ENCODE data around the gene RHBDL1.

Gene RHBDL1

DNA sequence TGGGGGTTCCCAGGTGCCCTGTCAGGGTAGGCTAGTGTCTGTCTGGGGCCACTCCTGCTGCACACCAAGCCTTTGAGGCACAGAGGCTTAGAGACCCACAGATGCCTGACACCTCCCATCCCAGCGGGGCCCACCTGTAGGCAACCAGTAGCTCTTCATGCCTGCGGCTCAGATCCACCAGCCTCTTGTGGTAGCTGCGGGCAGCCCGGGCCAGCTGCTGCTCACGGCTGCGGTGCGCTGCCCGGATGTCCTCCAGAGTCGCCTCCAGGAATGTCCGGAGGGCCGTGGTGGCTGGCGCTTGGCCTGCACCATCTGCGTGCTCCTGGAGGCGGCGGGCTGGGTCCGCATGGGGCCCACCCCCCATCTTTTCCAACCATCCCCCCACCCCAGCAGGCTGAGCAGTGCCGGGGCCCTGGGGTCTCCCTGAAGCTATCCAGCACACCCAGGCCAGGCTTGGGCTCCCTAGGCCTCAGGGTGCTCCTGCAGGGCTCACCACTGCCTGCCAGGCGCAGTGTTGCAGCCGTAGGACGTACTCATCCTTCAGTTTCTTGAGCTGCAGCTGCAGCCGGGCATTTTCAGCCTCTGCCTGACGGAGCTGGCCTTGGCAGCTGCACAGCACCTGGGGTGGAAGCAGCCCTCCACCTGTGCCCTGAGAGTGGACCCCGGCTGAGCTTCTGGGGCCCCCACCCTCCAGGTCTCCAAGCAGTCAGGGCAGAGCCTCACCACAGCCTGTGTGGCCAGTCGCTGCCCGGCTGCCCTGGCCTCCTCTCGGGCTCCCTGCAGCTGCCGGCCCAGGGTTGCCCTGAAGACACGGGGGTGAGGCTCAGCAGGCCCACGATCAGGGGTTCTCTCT is 48.9 kb downstream of the RHBDL1 start:
- no peaks in the 10 kb centered on the region for H3K27me3 ChIP-seq (ENCODE audit: insufficient read depth, low read length)
- H3K4me1 ChIP-seq (ENCODE audit: control insufficient read depth, insufficient read depth, low read length, unreplicated experiment): peaks cover 13% of the 10 kb centered on the region
- no peaks in the 10 kb centered on the region for H3K36me3 ChIP-seq (ENCODE audit: insufficient read depth, low read length)
- no peak overlapping the region for H3K27ac ChIP-seq (ENCODE audit: low read depth, low read length)
- no peak overlapping the region for H2AFZ ChIP-seq (ENCODE audit: low read length, unreplicated experiment)
- H3K4me3 ChIP-seq (ENCODE audit: low read depth, low read length): no peak overlapping the region
- H3K79me2 ChIP-seq (ENCODE audit: control insufficient read depth, insufficient read depth, low read length, unreplicated experiment): no peaks in the 10 kb centered on the region

DNA sequence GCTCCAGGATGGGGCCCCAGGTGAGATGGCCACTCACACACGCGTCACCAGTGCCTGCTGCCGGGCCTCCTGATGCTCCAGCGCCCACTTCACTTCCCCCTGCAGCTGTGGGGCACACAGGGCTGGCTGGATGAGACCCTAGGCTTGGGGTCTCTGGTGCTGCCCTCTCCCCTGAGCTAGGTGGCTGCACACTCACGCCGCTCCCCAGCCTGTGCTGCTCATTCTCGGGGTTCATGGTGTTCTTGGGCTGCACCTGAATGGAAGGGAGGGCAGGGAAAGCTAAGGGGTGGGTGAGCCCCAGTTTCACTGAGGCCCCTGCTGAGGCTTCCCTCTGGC is 49.5 kb downstream of the RHBDL1 start:
- H3K27me3 ChIP-seq (ENCODE audit: insufficient read depth, low read length): no peaks in the 10 kb centered on the region
- H3K27ac ChIP-seq (ENCODE audit: low read depth, low read length): no peak overlapping the region
- H2AFZ ChIP-seq (ENCODE audit: low read length, unreplicated experiment): no peak overlapping the region
- H3K79me2 ChIP-seq (ENCODE audit: control insufficient read depth, insufficient read depth, low read length, unreplicated experiment): no peaks in the 10 kb centered on the region
- no peak overlapping the region for H3K4me3 ChIP-seq (ENCODE audit: low read depth, low read length)
- H3K4me1 ChIP-seq (ENCODE audit: control insufficient read depth, insufficient read depth, low read length, unreplicated experiment): peaks cover 10% of the 10 kb centered on the region
- no peaks in the 10 kb centered on the region for H3K36me3 ChIP-seq (ENCODE audit: insufficient read depth, low read length)

DNA sequence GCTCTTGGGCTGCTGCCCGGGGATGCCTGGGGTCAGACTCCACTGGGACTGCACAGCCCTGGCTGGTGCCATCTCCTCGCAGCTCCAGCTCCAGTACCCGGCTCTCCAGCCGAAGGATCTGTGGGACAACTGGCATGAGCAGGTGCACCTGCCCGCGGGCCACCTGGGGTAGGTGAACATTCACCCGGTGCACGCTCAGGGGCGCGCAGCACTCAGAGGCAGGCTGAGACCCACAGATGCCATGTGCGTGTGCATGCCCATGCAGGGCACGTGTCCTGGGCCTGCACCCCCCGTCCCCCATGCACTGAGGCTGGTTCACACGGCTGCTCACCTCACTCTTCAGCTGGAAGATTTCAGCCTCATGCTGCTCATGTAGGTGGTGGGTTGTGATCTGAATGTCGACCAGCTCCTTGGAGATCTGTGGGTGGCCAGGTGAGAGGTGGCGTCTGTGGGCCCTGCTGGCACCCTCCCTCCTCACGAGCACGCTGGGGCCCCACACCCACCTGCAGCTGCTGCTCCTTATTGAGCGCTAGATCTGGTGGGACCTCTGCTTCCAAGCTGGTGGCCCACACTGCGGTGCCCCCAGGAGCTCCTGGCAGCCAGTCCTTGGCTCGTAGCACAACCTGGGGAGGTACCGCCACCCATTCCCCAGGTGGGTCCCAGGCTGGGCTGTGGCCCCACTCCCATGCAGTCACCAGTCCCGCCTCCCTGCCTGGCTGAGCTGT is 50.2 kb downstream of the RHBDL1 start:
- Histone ChIP-seq H3K36me3 (ENCODE audit: insufficient read depth, low read length) (no peaks in the 10 kb centered on the region), H2AFZ (ENCODE audit: low read length, unreplicated experiment) (no peak overlapping the region), H3K27ac (ENCODE audit: low read depth, low read length) (no peak overlapping the region), H3K79me2 (ENCODE audit: control insufficient read depth, insufficient read depth, low read length, unreplicated experiment) (no peaks in the 10 kb centered on the region), H3K4me3 (ENCODE audit: low read depth, low read length) (no peak overlapping the region), H3K27me3 (ENCODE audit: insufficient read depth, low read length) (no peaks in the 10 kb centered on the region), H3K4me1 (ENCODE audit: control insufficient read depth, insufficient read depth, low read length, unreplicated experiment) (peaks cover 8% of the 10 kb centered on the region)

DNA sequence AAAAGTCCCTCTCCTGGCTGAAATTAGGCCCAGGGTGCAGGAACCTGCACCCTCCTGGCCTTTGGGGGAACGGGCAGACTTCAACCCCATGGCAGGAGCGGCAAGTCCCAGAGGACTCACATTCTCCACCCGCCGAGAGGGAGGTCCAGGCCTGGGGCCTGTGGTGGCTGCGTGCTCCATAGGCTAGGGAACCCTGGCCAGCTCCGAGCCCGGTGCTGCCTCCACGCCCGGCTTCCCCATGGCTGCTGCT is 50.6 kb downstream of the RHBDL1 start:
- Histone ChIP-seq H3K27me3 (ENCODE audit: insufficient read depth, low read length) (no peaks in the 10 kb centered on the region), H3K4me1 (ENCODE audit: control insufficient read depth, insufficient read depth, low read length, unreplicated experiment) (peaks cover 8% of the 10 kb centered on the region), H3K79me2 (ENCODE audit: control insufficient read depth, insufficient read depth, low read length, unreplicated experiment) (no peaks in the 10 kb centered on the region), H2AFZ (ENCODE audit: low read length, unreplicated experiment) (no peak overlapping the region), H3K4me3 (ENCODE audit: low read depth, low read length) (no peak overlapping the region), H3K27ac (ENCODE audit: low read depth, low read length) (no peak overlapping the region), H3K36me3 (ENCODE audit: insufficient read depth, low read length) (no peaks in the 10 kb centered on the region)

DNA sequence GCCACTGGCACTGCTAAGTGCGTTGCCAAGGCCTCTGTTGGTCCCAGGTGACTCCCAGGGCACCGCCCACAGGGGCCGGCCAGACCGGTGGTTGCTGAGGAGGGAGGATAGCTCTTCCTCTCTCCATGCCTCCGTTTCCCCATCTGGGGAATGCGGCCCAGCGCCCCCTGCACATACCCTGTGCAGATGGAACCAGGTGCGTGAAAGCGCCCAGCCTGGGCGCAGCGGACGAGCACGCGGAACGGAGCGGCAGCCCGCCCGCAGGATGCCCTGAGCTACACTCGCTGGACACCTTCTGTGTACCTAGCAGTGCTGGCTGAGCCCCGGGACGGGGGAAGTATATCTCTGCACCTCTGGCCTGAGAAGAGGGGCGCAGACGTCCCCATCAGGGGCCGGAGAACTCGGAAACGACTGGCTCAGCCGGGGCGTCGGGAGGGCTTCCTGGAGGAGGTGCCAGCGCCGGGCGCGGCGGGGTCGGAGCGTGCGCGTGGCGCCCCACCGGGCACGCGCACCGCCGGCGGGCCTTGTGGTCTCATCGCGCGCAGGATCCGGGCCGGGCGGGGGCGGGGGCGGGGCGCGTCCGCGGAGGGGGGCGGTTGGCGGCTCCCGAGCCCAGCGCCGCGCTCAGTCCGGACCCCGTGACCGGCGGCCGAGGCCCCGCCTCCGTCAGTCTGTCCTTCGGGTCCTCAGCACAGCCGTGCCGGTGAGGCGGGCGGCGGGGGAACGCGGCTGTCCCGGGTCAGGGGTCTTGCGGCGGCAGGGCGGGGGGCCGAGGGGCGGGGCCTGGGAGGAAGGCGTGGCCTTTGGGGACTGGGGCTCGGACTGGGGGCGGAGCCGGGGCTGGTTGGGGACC is 51.2 kb downstream of the RHBDL1 start, which contains the start of the genes CCDC78 and HAGHL:
Gene CCDC78 (minus strand): TSS at position 6 of the 853 bp plus-strand sequence. CDS start 76 bp downstream, outside the sequence.
Gene HAGHL (plus strand): TSS at position 669 of the 853 bp plus-strand sequence. CDS start 404 bp downstream, outside the sequence.
- Histone ChIP-seq H3K79me2 (ENCODE audit: control insufficient read depth, insufficient read depth, low read length, unreplicated experiment) (no peaks in the 10 kb centered on the region), H3K27me3 (ENCODE audit: insufficient read depth, low read length) (no peaks in the 10 kb centered on the region), H3K27ac (ENCODE audit: low read depth, low read length) (no peak within 1 kb of the TSS), H3K4me3 (ENCODE audit: low read depth, low read length) (peak within 1 kb of the TSS; percentile 83), H3K36me3 (ENCODE audit: insufficient read depth, low read length) (no peaks in the 10 kb centered on the region), H2AFZ (ENCODE audit: low read length, unreplicated experiment) (peak within 1 kb of the TSS; percentile 22), H3K4me1 (ENCODE audit: control insufficient read depth, insufficient read depth, low read length, unreplicated experiment) (peaks cover 5% of the 10 kb centered on the region)

DNA sequence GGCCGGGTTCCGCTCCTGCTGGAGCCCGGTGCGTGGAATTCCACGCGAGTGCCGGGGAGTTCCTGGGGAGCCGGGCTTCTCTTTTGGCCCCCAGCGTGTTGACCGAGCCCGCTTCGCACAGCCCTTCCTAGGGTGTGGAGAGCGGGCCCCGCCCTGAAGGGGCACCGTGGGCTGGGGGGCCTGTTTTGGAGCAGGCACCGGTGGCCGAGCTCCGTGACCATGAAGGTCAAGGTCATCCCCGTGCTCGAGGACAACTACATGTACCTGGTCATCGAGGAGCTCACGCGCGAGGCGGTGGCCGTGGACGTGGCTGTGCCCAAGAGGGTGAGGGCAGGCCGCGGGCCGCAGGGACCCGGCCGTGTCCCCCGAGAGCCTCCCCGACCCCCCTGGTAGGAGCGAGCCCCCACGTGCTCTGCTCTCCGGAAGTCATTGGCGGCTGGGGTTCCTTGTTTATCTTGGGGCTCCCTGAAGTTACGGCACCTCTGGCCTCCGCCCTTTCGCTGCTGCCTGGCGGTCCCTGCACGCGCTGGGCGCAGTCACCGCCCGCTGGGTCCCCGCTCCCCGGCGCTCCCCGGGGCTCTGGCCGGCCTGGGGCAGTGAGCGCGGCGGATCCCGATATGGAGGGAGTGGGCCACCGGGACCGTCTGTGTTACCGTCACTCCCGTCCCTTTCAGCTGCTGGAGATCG is 52.0 kb downstream of the RHBDL1 start:
- H3K4me1 ChIP-seq (ENCODE audit: control insufficient read depth, insufficient read depth, low read length, unreplicated experiment): peaks cover 4% of the 10 kb centered on the region

More for the DNA sequence above, 52.0 kb downstream of the RHBDL1 start:
- no peaks in the 10 kb centered on the region for H3K36me3 ChIP-seq (ENCODE audit: insufficient read depth, low read length)
- peak overlapping the region; percentile 83 for H3K4me3 ChIP-seq (ENCODE audit: low read depth, low read length)
- no peaks in the 10 kb centered on the region for H3K27me3 ChIP-seq (ENCODE audit: insufficient read depth, low read length)
- H3K27ac ChIP-seq (ENCODE audit: low read depth, low read length): no peak overlapping the region
- peak overlapping the region; percentile 22 for H2AFZ ChIP-seq (ENCODE audit: low read length, unreplicated experiment)
- no peaks in the 10 kb centered on the region for H3K79me2 ChIP-seq (ENCODE audit: control insufficient read depth, insufficient read depth, low read length, unreplicated experiment)
